NCI-H2029 (cell line): Measurements from ENCODE around the gene L3MBTL2.

ENCODE experiments used
- DNase-seq: peaks from one replicate; lab custom pipeline; 2025; lab: John Stamatoyannopoulos, UW

The L3MBTL2 gene

DNA sequence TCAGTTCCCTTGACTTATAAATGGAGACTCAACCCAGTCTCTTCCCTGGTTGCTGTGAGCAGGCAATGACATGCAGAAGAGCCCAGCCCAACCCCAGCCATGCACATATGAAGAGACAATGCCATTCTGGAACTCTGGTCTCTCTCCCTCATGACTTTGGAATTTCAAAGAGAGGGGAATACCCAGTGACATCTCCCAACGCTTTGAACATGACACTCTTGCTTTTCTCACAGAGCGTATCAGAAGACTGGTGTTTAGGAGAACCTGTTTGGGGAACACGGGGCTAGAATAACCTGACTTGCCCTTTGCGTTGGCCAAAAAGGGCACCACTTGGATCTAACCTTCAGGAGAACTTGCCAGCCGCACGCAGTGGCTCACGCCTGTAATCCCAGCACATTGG lies 68.0 kb downstream of the L3MBTL2 start:
- no peak for DNase-seq

DNA sequence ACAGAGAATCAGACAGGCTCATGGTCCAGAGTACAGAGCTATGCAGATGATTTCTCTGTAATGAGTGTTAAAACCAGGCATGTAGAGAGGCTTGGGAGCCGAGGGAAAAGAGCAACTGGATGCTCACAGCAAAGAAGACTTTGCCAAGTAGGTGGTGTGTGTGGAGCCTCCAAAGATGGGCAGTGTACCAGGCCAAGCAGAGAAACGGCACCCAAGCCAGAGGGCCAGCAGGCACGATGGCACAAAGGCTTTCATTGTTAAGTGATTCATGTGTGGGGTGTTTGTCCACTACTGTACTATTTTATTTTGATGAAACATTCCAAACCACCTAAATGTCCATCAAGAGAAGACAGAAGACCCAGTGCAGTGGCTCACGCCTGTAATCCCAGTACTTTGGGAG lies 69.7 kb downstream of the L3MBTL2 start:
- DNase-seq: no peak

- no peak for DNase-seq
Measured at GRCh38 chr22:41280065-41280464, 75.0 kb downstream of the L3MBTL2 start.

DNA sequence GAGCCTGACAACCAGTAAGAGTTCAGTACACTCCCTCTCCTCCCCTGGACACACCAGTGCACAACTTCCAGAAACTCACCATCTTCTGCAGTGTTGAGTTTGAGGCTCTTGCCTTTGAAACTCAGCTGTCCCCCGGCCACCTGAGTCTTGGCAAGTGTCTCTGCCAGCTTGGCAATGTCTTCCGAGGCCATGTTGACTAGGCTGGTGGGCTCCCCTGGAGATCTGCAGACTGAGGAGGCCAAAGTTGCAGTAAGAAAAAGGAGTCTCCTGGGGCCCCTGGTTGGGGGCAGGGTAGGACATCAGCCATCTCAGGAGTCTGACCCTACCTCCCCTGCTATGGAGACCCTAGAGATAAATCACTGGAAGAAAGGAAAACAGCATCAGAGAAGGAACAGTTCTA lies 75.7 kb downstream of the L3MBTL2 start:
- no peak for DNase-seq
